Panc1 (cell line): ENCODE results near the gene TMEM50A. TPM values are rescaled to one million over a fixed set of nuclear protein-coding genes. Genes with fewer than 3 reads are reported as not detected.
"Not testable (repeated sequence)": the region's sequence is repeated elsewhere in the genome, so short reads cannot be mapped to it uniquely, and the experiment has no call there.

Experiments
- ATAC-seq: fragments of 200-7000 bp; cut with Tn5 transposase; 2 replicates; pipeline ENCODE4 v1.9.1; 2020; ENCODE audit warnings: mild to moderate bottlenecking, moderate library complexity
- BruUV-seq: library from RNA; stranded (reverse); fragments of 400-500 nt; replicated peaks from 2 replicates; lab custom pipeline; 2021; lab: Mats Ljungman, UMichigan
- CTCF ChIA-PET: fragments of 300-600 bp; sonication (Branson Sonifier 250); formaldehyde crosslinking; loops from one replicate; lab custom pipeline; 2022; ENCODE audit warnings: antibody characterized with exemption; lab: Charles Lee
- POLR2A ChIA-PET: fragments of 300-600 bp; sonication (Branson Sonifier 250); formaldehyde crosslinking; loops from one replicate; lab custom pipeline; 2022; ENCODE audit warnings: antibody characterized with exemption; lab: Charles Lee
- DNase-seq: peaks from one replicate; pipeline ENCODE4 v3.0.0-alpha.2; 2010; ENCODE audit warnings: low read depth, low spot score
- H3K27ac ChIP-seq: 2 replicates; pipeline ENCODE4 v1.5.1; 2011; ENCODE audit warnings: mild to moderate bottlenecking, low read length, inconsistent platforms
- H3K27me3 ChIP-seq: fragments of 200-500 bp; sonication (Bioruptor generic); 2 replicates; pipeline ENCODE4 v1.6.0; 2014; ENCODE audit warnings: low read length, inconsistent platforms; ENCODE audit not compliant: control insufficient read depth, insufficient read depth
- H3K36me3 ChIP-seq: fragments of 200-500 bp; sonication (Bioruptor generic); 2 replicates; pipeline ENCODE4 v1.5.1; 2014; ENCODE audit warnings: inconsistent platforms, mild to moderate bottlenecking, low read length, moderate library complexity; ENCODE audit not compliant: control insufficient read depth, insufficient read depth
- H3K4me1 ChIP-seq: 2 replicates; pipeline ENCODE4 v1.5.1; 2011; ENCODE audit warnings: inconsistent platforms, mild to moderate bottlenecking, low read length, moderate library complexity; ENCODE audit not compliant: control insufficient read depth, insufficient read depth
- H3K4me3 ChIP-seq, 2 experiments: 2 replicates each; pipeline ENCODE4 v1.5.1; 2011 to 2012; ENCODE audit warnings: low read depth in 2 of 2, low read length in 2 of 2, mild to moderate bottlenecking in 2 of 2, inconsistent platforms in 1 of 2, moderate library complexity in 1 of 2
- H3K9me3 ChIP-seq: fragments of 200-500 bp; sonication (Bioruptor generic); 2 replicates; pipeline ENCODE4 v1.5.1; 2014; ENCODE audit warnings: low read depth, mild to moderate bottlenecking, inconsistent platforms, low read length, moderate library complexity; ENCODE audit not compliant: control insufficient read depth, insufficient read depth
- in situ Hi-C: cut with HindIII; loops from 2 replicates; pipeline ENCODE4 v1.10.0; 2016; ENCODE audit warnings: low sequenced_read_pairs, low pct_unique_long_range_greater_than_20kb
- intact Hi-C: fragments of 100-400 bp; cut with micrococcal nuclease; formaldehyde crosslinking; loops from one replicate; pipeline ENCODE4 v1.10.0; 2022; ENCODE audit not compliant: unreplicated experiment
- total RNA-seq: library from RNA; stranded (reverse); gene quantifications from one replicate; pipeline ENCODE4 v1.2.1, GENCODE V29; 2021; ENCODE audit not compliant: unreplicated experiment
- TF ChIP-seq, protein P1 (sequence below): fragments of 450-650 bp; IDR thresholded peaks from 2 replicates; pipeline ENCODE4 v1.5.1; 2017; ENCODE audit warnings: mild to moderate bottlenecking

The TMEM50A gene
- total RNA-seq, 1 experiment from 2014 or later, result 124 TPM

- BruUV-seq, intact Hi-C loops, H3K4me3 ChIP-seq, POLR2A ChIA-PET, DNase-seq, H3K27me3 ChIP-seq, H3K36me3 ChIP-seq, H3K4me1 ChIP-seq, H3K27ac ChIP-seq, H3K9me3 ChIP-seq, in situ Hi-C loops, CTCF ChIA-PET: not testable (repeated sequence)
- ATAC-seq, result peak; percentile 89
- TF ChIP-seq, protein P1, sequence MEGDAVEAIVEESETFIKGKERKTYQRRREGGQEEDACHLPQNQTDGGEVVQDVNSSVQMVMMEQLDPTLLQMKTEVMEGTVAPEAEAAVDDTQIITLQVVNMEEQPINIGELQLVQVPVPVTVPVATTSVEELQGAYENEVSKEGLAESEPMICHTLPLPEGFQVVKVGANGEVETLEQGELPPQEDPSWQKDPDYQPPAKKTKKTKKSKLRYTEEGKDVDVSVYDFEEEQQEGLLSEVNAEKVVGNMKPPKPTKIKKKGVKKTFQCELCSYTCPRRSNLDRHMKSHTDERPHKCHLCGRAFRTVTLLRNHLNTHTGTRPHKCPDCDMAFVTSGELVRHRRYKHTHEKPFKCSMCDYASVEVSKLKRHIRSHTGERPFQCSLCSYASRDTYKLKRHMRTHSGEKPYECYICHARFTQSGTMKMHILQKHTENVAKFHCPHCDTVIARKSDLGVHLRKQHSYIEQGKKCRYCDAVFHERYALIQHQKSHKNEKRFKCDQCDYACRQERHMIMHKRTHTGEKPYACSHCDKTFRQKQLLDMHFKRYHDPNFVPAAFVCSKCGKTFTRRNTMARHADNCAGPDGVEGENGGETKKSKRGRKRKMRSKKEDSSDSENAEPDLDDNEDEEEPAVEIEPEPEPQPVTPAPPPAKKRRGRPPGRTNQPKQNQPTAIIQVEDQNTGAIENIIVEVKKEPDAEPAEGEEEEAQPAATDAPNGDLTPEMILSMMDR, result peak; percentile 57
These were observed 65.0 kb downstream of the TMEM50A start for GRCh38 chr1:25402947-25403803.

DNA sequence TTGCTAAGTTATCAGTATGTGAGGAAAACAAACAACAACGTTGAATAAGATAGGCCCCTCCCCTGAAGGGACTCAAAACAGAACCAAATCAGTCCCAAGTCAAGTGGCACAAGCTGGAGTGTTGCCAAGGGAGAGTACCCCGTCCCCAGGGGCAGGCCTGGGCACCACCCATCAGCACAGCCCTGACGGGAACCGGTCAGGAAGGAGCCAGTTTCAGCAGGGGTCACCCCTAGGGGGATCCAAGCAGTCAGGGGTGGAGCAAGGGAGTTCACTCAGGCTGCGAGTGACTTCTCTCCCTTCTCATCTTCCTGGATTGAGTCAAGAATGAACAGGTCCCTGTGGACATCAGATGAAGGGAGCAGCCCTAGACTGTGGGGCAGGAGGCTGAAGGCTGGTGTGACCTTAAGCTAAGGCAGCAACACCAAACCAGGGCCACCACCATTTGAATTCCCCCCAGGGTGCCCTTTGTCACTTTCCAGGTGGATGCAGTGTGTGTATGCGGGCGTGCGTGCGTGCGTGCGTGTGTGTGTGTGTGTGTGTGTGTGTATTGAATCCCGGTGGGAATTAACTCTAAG, 67.7 kb downstream of the TMEM50A start:
- ATAC-seq, BruUV-seq, H3K4me1 ChIP-seq, H3K9me3 ChIP-seq, intact Hi-C loops, H3K36me3 ChIP-seq, in situ Hi-C loops, DNase-seq, POLR2A ChIA-PET, H3K4me3 ChIP-seq, H3K27ac ChIP-seq, H3K27me3 ChIP-seq: not testable (repeated sequence)
- CTCF ChIA-PET, result interaction anchor here (1.1 kb wide), 1 partner anchor 119 kb away, joined by 3 read pairs; no protein-coding TSS in a partner anchor

DNA sequence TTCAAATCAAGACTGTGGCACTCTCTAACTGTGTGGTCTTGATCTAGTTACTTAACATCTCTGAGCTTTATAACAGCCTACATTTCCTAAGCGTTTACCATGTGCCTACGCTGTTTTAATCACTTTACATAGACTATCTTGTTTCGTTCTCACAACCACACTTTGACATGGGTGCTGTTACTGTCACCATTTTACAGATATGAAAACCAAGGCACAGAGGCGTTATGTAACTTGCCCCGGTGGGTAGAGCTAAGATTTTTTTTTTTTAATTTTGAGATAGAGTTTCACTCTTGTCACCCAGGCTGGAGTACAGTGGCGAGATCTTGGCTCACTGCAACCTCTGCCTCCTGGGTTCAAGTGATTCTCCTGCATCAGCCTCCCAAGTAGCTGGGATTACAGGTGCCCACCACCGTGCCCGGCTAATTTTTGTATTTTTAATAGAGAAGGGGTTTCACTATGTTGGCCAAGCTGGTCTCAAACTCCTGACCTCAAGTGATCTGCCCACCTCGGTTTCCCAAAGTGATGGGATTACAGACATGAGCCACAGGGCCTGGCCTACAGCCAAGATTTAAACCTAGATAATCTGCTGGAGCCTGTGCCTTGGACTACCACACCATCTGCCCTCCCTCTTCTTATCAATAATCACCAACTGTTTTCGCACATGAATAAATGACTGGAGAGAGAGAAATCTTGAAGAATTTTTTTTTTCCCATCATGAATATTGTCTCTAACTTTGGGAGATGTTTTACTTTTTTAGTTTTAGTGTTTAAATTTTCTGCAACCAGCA, 71.7 kb downstream of the TMEM50A start:
- H3K27ac ChIP-seq, ATAC-seq, H3K36me3 ChIP-seq, H3K4me3 ChIP-seq, in situ Hi-C loops, H3K27me3 ChIP-seq, POLR2A ChIA-PET, H3K4me1 ChIP-seq, intact Hi-C loops, DNase-seq, H3K9me3 ChIP-seq, BruUV-seq: not testable (repeated sequence)
- CTCF ChIA-PET, result interaction anchor here (0.7 kb wide), 1 partner anchor 126 kb away, joined by 3 read pairs; no protein-coding TSS in a partner anchor

Other genes starting within 250 kb of the TMEM50A start
- 28.9 TPM for gene SYF2, start 105.8 kb upstream of the TMEM50A start, total RNA-seq
- 104 TPM for gene RSRP1, start 90.9 kb upstream of the TMEM50A start, total RNA-seq
- gene RHD, start 65.8 kb upstream of the TMEM50A start, total RNA-seq, result not detected
- not detected for gene RHCE, start 82.5 kb downstream of the TMEM50A start, total RNA-seq
- 16.5 TPM for gene MACO1, start 92.6 kb downstream of the TMEM50A start, total RNA-seq
- 23.1 TPM for gene LDLRAP1, start 205.3 kb downstream of the TMEM50A start, total RNA-seq